ENCODE measurements around the gene PRODH. TPM values are rescaled to one million over a fixed set of nuclear protein-coding genes. Genes with fewer than 3 reads are reported as not detected.
"Not testable (repeated sequence)": the region's sequence is repeated elsewhere in the genome, so short reads cannot be mapped to it uniquely, and the experiment has no call there.

Gene PRODH
- polyA plus RNA-seq, 4 donors = 10.4 to 27.0 (median 18.6) TPM

DNA sequence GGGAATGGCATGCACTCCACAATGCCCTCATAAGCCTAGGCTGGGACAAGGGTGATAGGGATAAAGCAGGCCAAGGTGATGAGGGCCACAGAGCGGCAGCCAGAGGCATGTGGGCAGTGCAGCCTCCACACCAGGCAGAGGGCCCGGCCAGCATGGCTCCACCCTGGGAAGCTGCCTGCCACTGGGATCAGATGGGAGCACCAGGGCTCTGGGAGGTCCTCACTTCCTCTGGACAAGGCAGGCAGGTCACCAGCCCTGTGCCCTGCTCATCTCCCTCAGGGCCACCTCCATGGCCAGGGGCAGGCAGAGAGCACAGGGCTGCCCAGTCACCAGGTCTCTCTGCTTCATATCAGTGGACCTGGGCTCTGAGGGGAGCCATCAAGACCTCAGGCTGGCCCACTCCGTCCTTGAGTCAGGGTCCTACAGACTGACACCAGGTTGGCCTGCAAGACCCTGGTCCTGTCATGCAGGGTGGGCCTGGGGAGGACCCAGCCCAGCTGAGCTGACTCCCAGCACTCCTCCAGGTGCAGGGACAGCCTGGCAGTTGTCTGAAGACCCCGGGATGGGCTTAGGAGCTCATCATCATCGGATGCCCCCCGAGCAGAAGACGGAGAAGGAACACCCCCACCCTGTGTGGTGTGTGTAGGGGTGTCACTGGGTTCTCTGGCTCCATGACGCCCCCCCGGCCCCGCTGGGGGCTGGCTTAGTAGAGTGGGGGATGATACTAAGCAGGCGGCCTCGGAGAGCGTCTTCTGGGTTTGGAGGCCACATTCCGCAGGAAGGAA lies 33.3 kb upstream of the PRODH start:
- DNase-seq (ENCODE audit: low read depth in 4 of 4, low spot score in 2 of 4) = not testable (repeated sequence)

DNA sequence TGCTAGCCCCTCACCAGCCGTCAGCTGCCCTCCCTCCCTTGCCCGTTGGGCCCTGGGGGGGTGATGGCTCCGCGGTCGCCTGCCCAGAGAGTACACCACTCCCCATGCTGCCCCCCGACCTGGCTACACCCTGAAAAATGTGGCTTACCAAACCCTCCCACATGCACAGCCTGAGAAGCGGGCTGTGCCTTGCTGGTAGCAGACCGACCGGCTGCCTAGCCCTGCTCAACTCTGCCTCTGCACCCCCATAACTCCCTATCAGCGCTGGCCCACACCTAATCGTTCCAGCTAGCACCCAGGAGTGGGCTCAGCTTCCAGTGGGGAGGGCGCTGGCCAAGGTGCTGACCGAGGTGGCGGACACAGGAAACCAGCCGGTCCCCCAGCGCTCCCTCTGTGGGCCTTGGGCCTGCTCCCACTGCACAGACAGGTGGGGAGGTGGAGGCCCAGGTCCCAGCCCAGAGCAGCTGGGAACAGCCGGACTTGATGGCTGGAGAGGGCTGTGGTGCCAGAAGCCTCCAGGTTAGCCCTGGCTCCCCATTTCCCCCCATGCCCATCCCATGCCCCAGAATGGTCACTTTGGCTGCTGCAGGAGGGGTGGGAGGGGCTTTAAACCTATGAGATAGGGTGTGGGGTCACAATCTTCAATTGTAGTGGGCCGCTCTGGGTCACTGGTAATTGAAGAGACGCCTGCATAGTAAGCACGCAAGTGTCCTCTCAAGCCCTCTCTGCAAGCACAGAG lies 32.1 kb upstream of the PRODH start:
- DNase-seq (ENCODE audit: low read depth in 4 of 4, low spot score in 2 of 4) = no peak

DNA sequence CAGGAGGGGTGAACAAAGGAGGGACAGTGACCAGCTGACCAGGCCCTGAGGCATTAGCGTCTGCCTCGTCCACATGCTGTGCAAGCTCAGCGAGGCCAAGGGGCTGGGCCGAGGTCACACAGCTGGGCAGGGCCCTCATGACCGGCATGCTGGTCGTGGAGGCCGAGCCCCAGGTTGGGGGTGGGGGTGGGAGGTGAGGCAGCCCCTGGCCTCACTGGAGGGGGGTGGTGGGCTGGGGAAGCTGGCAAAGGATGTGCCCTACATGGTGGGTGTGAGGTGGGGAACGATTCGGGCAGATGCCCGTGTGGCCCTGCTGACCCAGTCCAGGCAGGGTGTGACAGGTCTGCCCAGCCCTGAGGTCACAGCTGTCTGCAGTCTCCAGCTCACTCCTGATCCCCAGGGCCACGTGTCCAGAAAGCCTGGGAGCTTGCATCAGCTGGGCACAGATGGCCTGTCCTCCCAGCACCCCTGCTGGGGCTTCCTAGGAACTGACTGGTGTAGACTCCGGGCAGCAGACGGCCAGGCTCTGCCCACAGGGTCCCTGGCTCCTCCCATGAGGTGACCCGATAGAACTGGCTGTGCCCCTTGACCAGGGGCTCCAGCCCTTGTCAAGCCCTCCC lies 31.4 kb upstream of the PRODH start:
- not testable (repeated sequence) for DNase-seq (ENCODE audit: low read depth in 4 of 4, low spot score in 2 of 4)

DNA sequence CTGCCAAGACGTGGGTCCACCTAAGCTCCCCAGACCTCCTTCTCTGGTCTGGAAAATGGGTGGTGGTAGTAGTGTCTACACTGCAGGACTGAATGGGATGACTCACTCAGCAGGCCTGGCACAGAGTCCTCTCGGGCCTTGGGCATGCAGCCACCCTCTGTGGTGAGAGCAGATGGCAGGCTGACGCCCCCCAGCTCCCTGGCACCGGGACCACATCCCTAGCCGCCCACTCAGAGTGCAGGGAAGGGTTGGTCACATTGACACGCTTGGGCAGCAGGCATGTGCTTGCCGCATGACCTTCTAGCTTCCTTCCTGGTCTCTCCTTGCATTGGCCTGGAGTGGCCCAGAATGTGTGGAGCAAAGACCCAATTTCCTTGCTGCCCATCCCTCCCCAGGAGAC lies 30.7 kb upstream of the PRODH start:
- DNase-seq (ENCODE audit: low read depth in 4 of 4, low spot score in 2 of 4) = no peak

DNA sequence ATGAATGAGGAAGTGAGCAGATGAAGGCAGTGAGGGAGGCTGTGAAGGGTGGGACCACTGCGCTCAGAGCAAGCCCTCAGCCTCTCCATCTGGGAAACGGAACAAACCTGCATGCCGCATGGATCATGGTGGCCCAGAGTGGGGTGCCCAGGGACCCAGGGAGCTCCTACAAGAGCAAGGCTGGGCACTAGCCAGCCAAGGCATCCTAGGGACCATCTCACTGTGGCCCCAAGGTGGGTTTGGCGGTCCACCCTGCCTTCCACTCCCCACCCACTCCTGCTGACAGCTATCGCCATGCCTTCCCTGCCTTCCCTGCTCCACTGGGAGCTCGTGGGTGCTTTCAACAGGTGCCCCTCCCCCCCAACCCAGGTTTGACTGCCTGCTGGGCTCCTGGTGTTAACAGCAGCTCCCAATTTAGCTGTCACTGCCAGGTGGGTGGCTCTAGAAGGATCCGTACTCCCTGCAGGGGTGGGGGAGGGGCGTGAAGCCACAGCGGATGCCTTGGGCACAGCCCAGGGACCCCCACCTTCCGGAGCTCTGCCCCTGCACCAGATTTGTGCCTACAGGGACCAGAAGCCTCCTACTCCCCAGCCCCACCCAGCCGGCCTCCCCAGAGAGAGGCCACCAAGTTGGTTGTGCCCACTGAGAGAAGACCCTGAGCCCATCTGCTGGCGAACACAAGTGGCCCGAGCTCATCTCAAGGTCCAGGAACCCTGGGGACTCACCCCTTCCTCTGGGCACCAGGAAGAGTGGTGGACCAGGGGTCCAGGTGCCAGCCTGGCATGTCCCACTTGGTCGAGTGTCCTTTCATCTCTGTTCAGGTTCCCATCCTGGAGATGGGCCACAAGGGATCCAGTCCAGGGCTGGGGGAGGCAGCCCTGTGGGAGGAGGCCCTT lies 29.7 kb upstream of the PRODH start:
- DNase-seq (ENCODE audit: low read depth in 4 of 4, low spot score in 2 of 4) = no peak

DNA sequence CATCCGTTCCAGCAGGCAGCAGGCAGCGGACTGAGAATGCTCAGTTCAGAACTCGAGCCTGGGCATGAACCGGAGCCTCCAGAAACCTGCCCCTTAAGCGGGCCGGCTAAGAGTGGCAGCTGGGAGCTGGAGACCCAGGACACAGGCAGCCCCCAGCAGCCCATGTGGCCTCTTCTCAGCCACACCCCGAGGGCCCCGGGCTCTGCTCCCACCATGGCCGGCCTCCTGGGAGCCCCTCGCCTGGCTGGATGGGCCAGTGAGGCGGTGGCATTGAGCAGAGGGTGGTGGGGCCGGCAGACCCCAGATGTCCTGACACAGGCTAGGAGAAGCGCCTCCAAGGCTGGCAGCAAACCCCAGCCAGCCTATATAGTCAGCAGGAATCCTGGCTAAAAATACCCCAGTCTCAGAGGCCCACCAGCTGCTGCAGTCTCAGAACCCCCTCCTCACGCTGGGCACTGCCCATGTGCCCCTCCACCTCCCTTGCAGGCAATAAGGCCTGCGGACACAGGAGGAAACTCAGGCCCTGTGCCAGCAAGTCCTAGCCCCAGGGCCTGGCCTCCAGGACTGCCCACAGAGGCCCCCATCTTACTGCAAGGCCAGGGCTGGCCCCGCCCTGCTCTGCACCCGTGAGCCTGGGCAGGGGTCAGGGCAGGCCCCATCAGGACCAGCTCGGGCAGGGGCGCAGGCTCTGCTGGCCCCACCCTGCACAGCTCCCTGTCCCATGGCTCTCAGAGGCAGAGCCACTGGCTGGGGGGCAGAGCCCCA lies 28.6 kb upstream of the PRODH start:
- DNase-seq (ENCODE audit: low read depth in 4 of 4, low spot score in 2 of 4) = not testable (repeated sequence)

DNA sequence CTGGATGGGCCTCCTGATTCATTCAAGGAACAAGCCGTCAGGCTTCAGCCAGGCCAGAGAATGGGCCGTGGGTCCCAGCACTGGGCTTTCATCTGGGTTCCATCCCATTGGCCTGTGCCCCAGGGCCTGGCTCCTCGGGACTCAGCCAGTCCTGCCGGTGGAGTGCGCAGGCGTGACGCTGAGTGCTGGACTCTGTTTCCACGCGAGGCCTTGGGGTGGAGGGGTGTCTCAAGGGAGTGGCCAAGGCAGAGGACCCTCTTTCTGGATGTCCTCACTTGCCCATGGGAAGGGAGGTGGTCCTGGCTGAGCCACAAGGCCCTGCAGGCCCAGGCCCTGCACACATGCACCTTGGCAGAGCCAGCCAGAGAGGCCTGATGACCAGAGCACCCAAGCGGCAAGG lies 28.0 kb upstream of the PRODH start:
- not testable (repeated sequence) for DNase-seq (ENCODE audit: low read depth in 4 of 4, low spot score in 2 of 4)

DNA sequence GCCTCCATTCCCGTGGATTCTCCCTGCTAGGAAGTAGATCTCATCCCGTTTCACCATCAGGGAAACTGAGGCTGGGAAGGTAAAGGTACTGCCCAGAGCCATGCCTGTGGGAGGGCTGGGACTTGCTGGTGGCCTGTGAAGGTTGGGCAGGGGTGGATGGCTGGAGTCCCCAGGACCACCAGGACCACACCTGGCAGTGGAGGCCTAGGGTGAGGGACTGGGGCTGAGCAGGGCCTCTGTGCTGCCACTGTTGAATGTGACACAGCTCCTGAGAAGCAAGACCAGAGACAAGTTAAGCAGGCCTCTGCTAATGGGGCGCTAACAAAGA lies 26.2 kb upstream of the PRODH start:
- no peak for DNase-seq (ENCODE audit: low read depth in 4 of 4, low spot score in 2 of 4)

DNA sequence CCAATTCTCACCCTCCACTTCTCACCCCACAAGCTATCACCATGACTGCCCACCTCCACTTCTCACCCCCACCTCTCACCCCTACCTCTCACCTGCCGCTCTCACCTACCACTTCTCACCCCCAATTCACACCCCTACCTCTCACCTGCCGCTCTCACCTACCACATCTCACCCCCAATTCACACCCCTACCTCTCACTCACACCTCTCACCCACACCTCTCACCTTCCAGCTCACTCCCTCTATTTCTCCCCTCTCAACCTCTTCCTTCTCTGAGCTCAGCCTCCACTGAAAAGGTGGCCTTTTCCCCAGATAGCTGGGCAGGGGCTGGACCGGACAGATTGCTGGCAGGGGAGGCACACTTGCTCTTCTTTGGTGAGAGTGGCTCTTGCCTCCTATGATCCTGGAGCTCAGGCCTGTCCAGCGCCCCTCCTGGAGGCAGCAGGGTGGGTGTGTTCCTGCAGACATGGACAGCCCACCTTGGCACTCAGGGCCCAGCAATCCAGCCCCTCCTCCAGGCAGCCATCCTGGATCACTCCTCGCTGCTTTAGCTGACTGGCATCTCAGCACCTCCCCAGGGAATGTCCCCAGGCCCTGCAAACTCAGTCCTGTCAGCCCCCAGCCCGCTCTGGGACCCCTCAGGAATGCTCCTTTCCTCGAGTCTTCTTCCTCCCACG lies 25.7 kb upstream of the PRODH start:
- not testable (repeated sequence) for DNase-seq (ENCODE audit: low read depth in 4 of 4, low spot score in 2 of 4)

DNA sequence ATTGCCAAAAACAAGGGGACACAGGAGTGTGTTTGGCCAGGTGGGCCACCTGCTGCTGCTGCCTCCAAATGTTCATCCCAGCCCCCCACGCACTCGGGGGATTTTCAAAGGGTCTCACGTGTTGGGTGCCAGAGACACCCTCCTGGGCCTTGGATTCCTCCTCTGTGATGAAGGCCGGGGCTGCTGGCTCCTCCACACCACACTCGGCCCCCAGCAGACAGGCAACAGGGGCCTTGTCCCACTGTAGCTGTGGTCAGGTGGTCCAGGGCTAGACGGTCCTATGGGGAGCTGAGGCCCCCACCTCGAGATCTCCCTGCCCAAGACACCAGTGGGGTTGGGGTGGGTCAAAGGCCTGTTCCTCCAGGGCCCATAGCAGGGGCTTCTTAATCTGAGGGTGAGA lies 25.1 kb upstream of the PRODH start:
- not testable (repeated sequence) for DNase-seq (ENCODE audit: low read depth in 4 of 4, low spot score in 2 of 4)

DNA sequence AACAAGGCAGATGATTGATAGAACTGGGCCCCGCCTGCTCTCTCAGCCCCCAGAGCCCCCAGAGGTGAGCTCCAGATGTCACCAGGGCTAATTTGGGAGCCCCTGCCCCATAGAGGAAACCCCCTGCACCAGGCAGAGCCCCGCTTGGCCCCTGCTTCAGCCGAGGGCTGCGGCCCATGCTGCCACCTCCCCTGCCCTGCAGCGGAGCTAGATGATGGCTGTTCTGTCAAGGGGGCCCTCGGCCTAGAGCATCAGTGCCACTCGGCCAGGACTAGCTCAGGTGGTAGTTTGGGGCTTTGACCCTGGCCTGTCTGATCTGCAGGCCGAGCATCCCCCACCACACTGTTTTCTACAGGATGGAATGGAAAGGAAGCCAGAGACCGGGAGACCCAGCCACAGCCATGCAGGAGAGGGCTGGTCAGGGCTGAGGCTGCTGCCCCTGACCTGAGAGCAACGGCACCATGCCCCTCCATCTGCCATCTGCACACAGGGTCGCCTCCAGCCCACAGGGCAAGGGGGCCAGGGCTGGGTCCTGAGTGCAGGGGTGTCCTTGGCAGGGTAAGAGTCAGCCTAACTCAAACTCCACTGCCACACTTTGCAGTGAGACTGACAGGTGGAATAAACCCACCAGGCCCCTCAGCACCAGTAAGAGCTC lies 24.2 kb upstream of the PRODH start:
- not testable (repeated sequence) for DNase-seq (ENCODE audit: low read depth in 4 of 4, low spot score in 2 of 4)

DNA sequence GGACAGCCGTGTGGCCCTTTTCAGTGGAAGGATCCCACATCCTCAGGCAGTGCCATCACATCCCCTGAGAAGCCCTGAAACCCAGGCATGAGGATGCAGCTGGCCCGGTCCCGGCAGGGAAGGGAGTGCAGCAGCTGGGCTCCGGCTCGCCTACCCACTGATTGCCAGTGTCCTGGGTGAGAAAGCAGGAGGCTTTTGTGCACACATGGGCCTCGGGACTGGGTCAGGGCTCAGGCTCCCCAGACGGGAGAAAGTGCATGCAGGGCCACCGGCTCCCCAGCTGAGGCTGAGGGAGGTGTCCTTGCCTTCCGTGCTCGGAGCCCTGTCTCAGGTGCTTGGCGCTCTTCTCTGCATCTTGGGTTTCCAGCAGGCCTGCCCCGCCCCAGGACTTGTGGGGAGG lies 23.6 kb upstream of the PRODH start:
- not testable (repeated sequence) for DNase-seq (ENCODE audit: low read depth in 4 of 4, low spot score in 2 of 4)

DNA sequence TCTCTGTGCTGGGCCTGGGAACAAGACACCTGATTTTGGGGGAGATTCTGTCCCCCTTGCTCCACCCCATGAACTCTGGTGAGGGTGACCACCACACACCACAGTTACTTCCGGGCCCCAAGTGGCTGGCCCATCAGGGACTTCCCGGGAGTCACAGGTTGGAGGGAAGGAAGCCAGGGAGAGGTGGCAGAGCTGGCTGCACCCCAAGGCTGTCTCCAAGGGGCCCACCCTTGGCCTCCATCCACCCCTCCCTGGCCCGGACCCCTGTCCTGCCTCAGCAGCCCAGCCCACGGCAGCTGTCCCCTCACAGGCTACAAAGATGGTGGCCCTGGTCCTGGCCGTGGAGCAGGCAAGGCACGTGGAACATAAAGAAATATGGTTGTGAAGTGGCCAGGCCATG lies 23.2 kb upstream of the PRODH start:
- DNase-seq (ENCODE audit: low read depth in 4 of 4, low spot score in 2 of 4) = not testable (repeated sequence)

DNA sequence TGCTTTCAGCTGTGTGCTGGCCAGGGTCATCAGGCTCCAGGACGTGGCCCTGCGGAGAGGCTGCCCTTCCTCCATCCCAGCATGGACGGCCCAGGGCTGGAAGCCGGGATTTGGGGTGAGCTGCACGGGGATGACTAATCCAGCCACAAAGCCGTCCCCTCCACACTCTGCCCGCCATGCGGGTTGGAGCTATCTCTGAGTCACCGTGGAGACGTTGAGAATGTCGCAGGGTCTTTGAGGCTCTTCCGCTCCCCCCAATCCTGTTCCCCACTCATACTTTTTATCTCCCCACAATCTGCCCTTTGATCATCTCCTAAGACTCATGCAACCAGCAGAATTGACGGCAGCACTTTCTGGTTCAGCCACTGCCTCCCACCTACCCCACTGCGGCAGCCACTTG lies 22.6 kb upstream of the PRODH start:
- DNase-seq (ENCODE audit: low read depth in 4 of 4, low spot score in 2 of 4) = not testable (repeated sequence)

DNA sequence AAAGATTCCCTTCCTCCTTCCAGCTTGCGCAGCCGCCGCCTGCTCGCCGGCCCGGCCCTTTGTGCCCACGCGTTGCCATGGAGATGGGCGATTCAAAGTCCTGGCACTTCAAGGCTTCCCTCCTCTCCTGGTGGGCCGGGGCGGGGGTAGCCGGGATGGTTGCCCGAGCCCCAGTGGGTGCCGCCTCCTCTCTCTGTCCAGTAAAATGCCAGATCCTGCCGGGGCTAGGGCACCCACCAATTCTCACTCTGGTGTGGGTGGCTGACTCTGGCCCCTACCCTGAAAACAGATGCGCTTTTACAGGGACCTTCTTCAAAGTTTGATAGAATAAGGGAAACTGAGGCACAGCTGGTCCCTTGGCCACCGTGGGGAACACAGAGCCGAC lies 22.2 kb upstream of the PRODH start:
- not testable (repeated sequence) for DNase-seq (ENCODE audit: low read depth in 4 of 4, low spot score in 2 of 4)

DNA sequence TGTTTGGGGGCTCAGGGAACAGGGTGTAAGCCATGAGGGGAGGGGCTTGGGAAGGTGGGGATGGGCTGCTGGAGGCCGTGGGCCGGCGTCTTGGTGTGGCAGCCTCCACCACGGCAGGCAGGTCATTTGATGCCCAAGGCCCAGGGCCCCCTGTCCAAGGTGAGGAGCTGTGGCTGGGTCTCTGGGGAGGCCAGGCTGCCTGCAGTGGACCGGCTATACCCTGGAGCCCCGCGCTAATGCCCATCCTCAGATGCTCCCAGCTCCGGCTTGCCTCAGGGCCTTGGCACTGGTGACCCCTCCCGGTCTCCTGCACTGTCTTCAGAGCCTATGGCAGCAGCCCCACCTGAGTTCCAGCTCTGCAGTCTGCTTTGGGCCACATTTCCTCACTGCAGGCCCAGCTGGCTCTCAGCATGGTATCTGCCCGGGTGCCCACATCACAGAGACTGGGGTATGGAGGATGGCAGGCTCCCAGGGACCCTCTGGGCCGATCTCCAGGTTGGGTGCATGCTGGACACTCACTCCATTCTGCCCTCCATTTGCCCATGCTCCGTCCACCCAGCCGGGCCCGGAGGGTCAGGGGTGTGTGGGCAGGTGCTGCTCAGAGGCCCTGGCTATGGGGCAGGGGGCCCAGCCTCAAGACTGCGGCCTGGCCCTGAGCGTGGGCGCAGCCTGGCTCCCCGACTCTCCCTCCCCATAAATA lies 21.7 kb upstream of the PRODH start:
- not testable (repeated sequence) for DNase-seq (ENCODE audit: low read depth in 4 of 4, low spot score in 2 of 4)

DNA sequence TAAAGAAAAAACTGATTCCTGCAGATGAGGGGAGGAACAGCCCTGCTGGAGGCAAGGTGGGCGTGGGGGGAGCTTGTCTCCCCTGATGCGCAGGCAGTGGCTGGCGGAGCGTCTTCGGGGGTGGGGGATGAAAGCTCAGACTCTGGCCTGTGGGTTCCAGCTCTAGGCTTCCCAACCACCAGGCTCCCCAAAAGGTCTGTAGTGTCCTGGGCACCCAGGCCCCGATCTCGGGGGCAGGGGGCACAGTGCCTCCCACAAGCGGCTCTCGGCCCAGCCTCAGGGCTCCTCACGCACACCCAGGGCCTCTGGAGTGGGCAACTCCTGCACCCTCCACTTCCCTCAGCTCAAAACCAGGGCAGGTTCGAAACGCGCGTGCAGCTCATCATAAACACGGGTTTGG lies 20.9 kb upstream of the PRODH start:
- DNase-seq (ENCODE audit: low read depth in 4 of 4, low spot score in 2 of 4) = not testable (repeated sequence)
